WERI-Rb-1 (cell line): ENCODE results near the gene TIMP3.

Experiments used
- DNase-seq: peaks from one replicate; pipeline ENCODE4 v3.0.0-alpha.2; 2020
- H3K27ac ChIP-seq: fragments of 250-450 bp; sonication (Bioruptor Pico); 2 replicates; pipeline ENCODE4 v1.5.1; 2020; ENCODE audit warnings: mild to moderate bottlenecking, moderate library complexity
- H3K27me3 ChIP-seq: fragments of 250-450 bp; sonication (Bioruptor Pico); 2 replicates; pipeline ENCODE4 v1.5.1; 2021; ENCODE audit warnings: mild to moderate bottlenecking, low read depth, moderate library complexity; ENCODE audit not compliant: insufficient read depth, severe bottlenecking
- H3K36me3 ChIP-seq: fragments of 250-450 bp; sonication (Bioruptor Pico); 2 replicates; pipeline ENCODE4 v1.5.1; 2020; ENCODE audit warnings: mild to moderate bottlenecking, moderate library complexity
- H3K4me3 ChIP-seq: 2 replicates; pipeline ENCODE4 v1.5.1; 2011; ENCODE audit warnings: low read depth, mild to moderate bottlenecking, control low read depth, low read length
- H3K9me3 ChIP-seq: fragments of 250-450 bp; sonication (Bioruptor Pico); 2 replicates; pipeline ENCODE4 v1.5.1; 2021; ENCODE audit warnings: mild to moderate bottlenecking, moderate library complexity; ENCODE audit not compliant: severe bottlenecking
- CTCF ChIP-seq: IDR thresholded peaks from 2 replicates; pipeline ENCODE4 v1.5.1; 2011; ENCODE audit warnings: low read depth, mild to moderate bottlenecking, control low read depth, inconsistent platforms, low read length

Gene TIMP3

GRCh38 chr22:32837142-32837541 is 35.6 kb downstream of the TIMP3 start:
- no peak for DNase-seq
- H3K9me3 ChIP-seq: no peaks in the 10 kb centered on the region
- H3K27ac ChIP-seq: no peak overlapping the region
- no peak overlapping the region for H3K4me3 ChIP-seq
- TF ChIP-seq CTCF: no peak
- H3K36me3 ChIP-seq: no peaks in the 10 kb centered on the region
- H3K27me3 ChIP-seq: no peaks in the 10 kb centered on the region

- Histone ChIP-seq H3K9me3 (no peaks in the 10 kb centered on the region), H3K27me3 (no peaks in the 10 kb centered on the region), H3K36me3 (no peaks in the 10 kb centered on the region), H3K27ac (no peak overlapping the region), H3K4me3 (no peak overlapping the region)
- peak; percentile 62 for DNase-seq
- no peak for TF ChIP-seq CTCF
These were observed 36.3 kb downstream of the TIMP3 start for GRCh38 chr22:32837803-32838202.

- Histone ChIP-seq H3K27me3 (no peaks in the 10 kb centered on the region), H3K9me3 (no peaks in the 10 kb centered on the region), H3K4me3 (no peak overlapping the region), H3K27ac (no peak overlapping the region), H3K36me3 (no peaks in the 10 kb centered on the region)
- no peak for DNase-seq
- no peak for TF ChIP-seq CTCF
These were observed 38.5 kb downstream of the TIMP3 start for GRCh38 chr22:32839831-32840584.

- no peak for TF ChIP-seq CTCF
- no peaks in the 10 kb centered on the region for H3K27me3 ChIP-seq
- no peak overlapping the region for H3K4me3 ChIP-seq
- H3K36me3 ChIP-seq: no peaks in the 10 kb centered on the region
- H3K9me3 ChIP-seq: no peaks in the 10 kb centered on the region
- H3K27ac ChIP-seq: no peak overlapping the region
- no peak for DNase-seq
These were observed 39.7 kb downstream of the TIMP3 start for GRCh38 chr22:32841175-32841574.

- TF ChIP-seq CTCF: no peak
- no peaks in the 10 kb centered on the region for H3K27me3 ChIP-seq
- no peak for DNase-seq
- no peak overlapping the region for H3K4me3 ChIP-seq
- H3K36me3 ChIP-seq: no peaks in the 10 kb centered on the region
- H3K27ac ChIP-seq: no peak overlapping the region
- H3K9me3 ChIP-seq: no peaks in the 10 kb centered on the region
These were observed 41.0 kb downstream of the TIMP3 start for GRCh38 chr22:32842486-32842885.

GRCh38 chr22:32843300-32843699 is 41.8 kb downstream of the TIMP3 start:
- no peaks in the 10 kb centered on the region for H3K9me3 ChIP-seq
- no peak overlapping the region for H3K27ac ChIP-seq
- TF ChIP-seq CTCF: no peak
- no peak overlapping the region for H3K4me3 ChIP-seq
- no peaks in the 10 kb centered on the region for H3K36me3 ChIP-seq
- no peak for DNase-seq
- H3K27me3 ChIP-seq: no peaks in the 10 kb centered on the region
